CD4-positive, CD25-positive, alpha-beta regulatory T cell (primary cell): ENCODE data around the gene ATG4C. TPM values are rescaled to one million over a fixed set of nuclear protein-coding genes. Genes with fewer than 3 reads are reported as not detected.
"Not testable (repeated sequence)": the region's sequence is repeated elsewhere in the genome, so short reads cannot be mapped to it uniquely, and the experiment has no call there.

Experiments used
- ATAC-seq, 2 donors: fragments of 150-1000 bp; cut with Tn5 transposase; one replicate each; pipeline ENCODE4 v1.10.0; 2021; ENCODE audit warnings: low read depth in 2 of 2, moderate number of reproducible peaks in 2 of 2, moderate library complexity in 1 of 2
- DNase-seq, 3 donors: peaks; one replicate each; pipeline versions ENCODE4 v3.0.0 to v3.0.0-alpha.2; 2012 to 2022; ENCODE audit warnings: mixed read lengths in 1 of 3
- H3K27ac ChIP-seq: one replicate; pipeline ENCODE4 v1.7.0; 2013; ENCODE audit warnings: mild to moderate bottlenecking, low read length; ENCODE audit not compliant: insufficient read depth, poor library complexity, severe bottlenecking
- H3K27me3 ChIP-seq: one replicate; pipeline ENCODE4 v1.7.0; 2013; ENCODE audit warnings: low read length; ENCODE audit not compliant: control insufficient read depth, insufficient read depth
- H3K36me3 ChIP-seq: one replicate; pipeline ENCODE4 v1.7.0; 2013; ENCODE audit warnings: mild to moderate bottlenecking, low read length, moderate library complexity; ENCODE audit not compliant: control insufficient read depth, insufficient read depth
- H3K4me1 ChIP-seq: 2 replicates; pipeline ENCODE4 v1.7.0; 2013; ENCODE audit warnings: mild to moderate bottlenecking, low read length; ENCODE audit not compliant: insufficient read depth, control insufficient read depth, poor library complexity, severe bottlenecking
- H3K4me3 ChIP-seq: one replicate; pipeline ENCODE4 v1.7.0; 2013; ENCODE audit warnings: low read depth, mild to moderate bottlenecking, low read length, moderate library complexity
- H3K9me3 ChIP-seq, 2 experiments: 1 replicate in 1 of 2; 2 replicates in 1 of 2; pipeline ENCODE4 v1.7.0; 2013; ENCODE audit warnings: low read length in 2 of 2, mild to moderate bottlenecking in 1 of 2, moderate library complexity in 1 of 2; ENCODE audit not compliant: control insufficient read depth in 2 of 2
- H3K27ac Mint-ChIP-seq, 3 donors: one replicate each; pipeline ENCODE4 v1.8.0; 2020 to 2022; ENCODE audit warnings: mild to moderate bottlenecking in 3 of 3, mixed read lengths in 3 of 3, moderate library complexity in 2 of 3
- H3K27me3 Mint-ChIP-seq: one replicate; pipeline ENCODE4 v1.8.0; 2022; ENCODE audit warnings: mild to moderate bottlenecking, mixed read lengths
- H3K36me3 Mint-ChIP-seq: one replicate; pipeline ENCODE4 v1.8.0; 2020; ENCODE audit warnings: mixed read lengths
- H3K4me1 Mint-ChIP-seq, 4 donors: one replicate each; pipeline ENCODE4 v1.8.0; 2020 to 2022; ENCODE audit warnings: mixed read lengths in 4 of 4, mild to moderate bottlenecking in 1 of 4
- H3K4me3 Mint-ChIP-seq, 4 donors: one replicate each; pipeline ENCODE4 v1.8.0; 2020 to 2022; ENCODE audit warnings: mild to moderate bottlenecking in 4 of 4, mixed read lengths in 4 of 4, moderate library complexity in 3 of 4
- H3K9me3 Mint-ChIP-seq, 7 donors: one replicate each; pipeline ENCODE4 v1.8.0; 2020 to 2022; ENCODE audit warnings: mixed read lengths in 7 of 7, mild to moderate bottlenecking in 3 of 7, moderate library complexity in 2 of 7
- polyA plus RNA-seq, 4 donors: library from polyadenylated mRNA; unstranded; fragments of 300-500 nt; fragmentation: Illumina TruSeq; gene quantifications; one replicate each; pipeline ENCODE4 v1.2.3, GENCODE V29; 2021
- total RNA-seq: library from RNA; stranded (reverse); gene quantifications from one replicate; pipeline ENCODE4 v1.2.3, GENCODE V29; 2022

The ATG4C gene
- total and polyA plus RNA-seq, 5 donors from 2014 or later = 5.3 to 16.9 (median 11.7) TPM

DNA sequence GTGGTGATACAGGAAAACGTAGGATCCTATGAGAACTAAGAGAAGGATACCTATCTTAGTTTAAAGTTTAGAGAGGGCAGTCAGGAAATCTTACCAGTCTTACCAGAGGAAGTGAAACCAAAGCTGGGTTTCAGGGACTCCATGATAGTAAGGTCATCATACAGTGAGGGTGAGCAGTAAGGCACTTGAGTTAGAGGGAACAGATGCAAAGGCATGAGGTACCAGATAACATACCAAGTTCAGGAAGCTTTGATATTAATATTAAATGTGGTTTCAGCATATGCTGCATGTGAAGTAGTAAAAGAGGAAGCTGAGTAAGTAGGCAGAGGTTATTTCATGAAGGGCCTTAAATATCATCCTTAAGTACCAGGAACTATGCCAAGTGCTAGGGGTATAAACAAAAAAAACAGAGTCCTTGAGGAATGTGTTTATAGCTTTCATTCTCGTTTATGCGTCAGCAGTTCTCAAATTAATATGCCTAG is 16.9 kb downstream of the ATG4C start:
- ATAC-seq (peak; percentile 70 to 76), DNase-seq (peak in 1 of 3 donors; percentile 31)
- H3K4me3 Mint-ChIP-seq = no peak overlapping the region
- H3K9me3 Mint-ChIP-seq = no peaks in the 10 kb centered on the region
- H3K4me3 ChIP-seq = no peak overlapping the region
- peak overlapping the region in 1 of 3 donors; percentile 4 for H3K27ac Mint-ChIP-seq
- no peaks in the 10 kb centered on the region for H3K4me1 ChIP-seq
- peaks cover 5% of the 10 kb centered on the region for H3K36me3 Mint-ChIP-seq
- H3K4me1 Mint-ChIP-seq = peaks cover 8 to 10% (median 9%) of the 10 kb centered on the region in 4 donors
- H3K27me3 ChIP-seq = no peaks in the 10 kb centered on the region
- no peaks in the 10 kb centered on the region for H3K36me3 ChIP-seq
- H3K9me3 ChIP-seq = no peaks in the 10 kb centered on the region
- H3K27me3 Mint-ChIP-seq = no peaks in the 10 kb centered on the region
- no peak overlapping the region for H3K27ac ChIP-seq

DNA sequence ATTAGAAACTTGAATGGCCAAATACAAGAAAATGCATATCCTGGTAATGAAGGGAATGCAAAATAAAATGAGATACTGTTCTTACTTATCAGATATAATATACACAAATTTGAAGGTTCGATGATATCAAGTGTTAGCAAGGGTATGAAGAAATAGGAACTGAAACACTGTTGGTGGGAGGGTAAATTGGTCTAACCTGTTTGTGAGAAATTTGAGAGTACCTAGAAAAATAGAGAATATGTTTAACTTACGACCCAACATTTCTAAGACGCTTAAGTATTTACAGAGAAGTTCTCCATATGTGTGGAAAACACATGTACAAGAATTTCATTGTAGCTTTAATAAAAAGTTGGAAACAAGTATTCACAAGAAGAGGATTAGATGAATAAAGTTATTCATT is 25.9 kb downstream of the ATG4C start:
- Histone ChIP-seq H3K27me3 (no peaks in the 10 kb centered on the region), H3K4me1 (no peaks in the 10 kb centered on the region), H3K36me3 (peaks cover 11% of the 10 kb centered on the region), H3K27ac (no peak overlapping the region), H3K9me3 (no peaks in the 10 kb centered on the region), H3K4me3 (no peak overlapping the region)
- Mint-ChIP-seq H3K4me3 (no peak overlapping the region), H3K36me3 (peaks cover 52% of the 10 kb centered on the region), H3K27ac (no peak overlapping the region), H3K4me1 (peaks cover 0 to 15% (median 3%) of the 10 kb centered on the region in 4 donors), H3K27me3 (no peaks in the 10 kb centered on the region), H3K9me3 (peaks cover 0 to 6% (median 0%) of the 10 kb centered on the region in 7 donors)
- DNase-seq = no peak
- ATAC-seq = no peak

DNA sequence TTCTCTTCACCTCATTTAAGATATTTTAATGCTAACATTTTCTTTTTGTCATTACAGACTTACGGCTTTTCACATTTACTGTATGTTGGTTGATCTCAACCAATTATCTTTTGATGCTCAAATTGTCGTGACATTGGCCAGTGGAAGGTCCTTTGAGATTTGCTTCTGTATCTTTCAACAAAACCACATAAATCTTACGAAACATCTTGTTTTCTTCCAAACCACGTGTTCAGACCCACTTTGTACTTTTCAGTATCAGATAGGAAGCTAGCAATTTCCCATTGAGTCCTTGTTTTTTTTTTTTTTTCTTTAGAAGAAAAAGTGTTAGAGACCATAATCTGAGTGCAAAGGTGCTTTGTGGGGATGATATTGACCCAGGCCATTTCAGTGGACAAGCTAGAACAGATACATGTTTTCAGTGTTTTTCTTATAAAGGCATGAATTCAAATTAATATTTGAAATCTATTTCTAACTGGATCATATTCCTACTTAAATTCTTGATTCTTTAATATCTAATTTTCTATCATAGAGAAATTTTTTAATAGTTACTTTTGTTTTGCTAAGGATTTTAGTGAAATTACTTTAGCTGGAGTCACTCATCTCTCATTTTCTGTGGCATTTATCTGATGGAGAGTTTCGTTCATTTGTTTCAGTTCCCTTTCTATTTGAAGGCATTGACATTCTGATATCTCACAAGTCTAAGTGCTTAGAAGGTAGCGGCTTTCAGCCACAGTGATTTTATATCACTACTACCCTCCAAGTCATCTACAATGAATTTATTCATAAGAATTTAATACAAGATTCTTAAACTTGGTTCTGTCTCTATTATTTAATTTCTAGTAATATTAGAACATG is 26.7 kb downstream of the ATG4C start:
- ATAC-seq = no peak
- Mint-ChIP-seq H3K4me3 (no peak overlapping the region), H3K9me3 (peaks cover 0 to 6% (median 0%) of the 10 kb centered on the region in 7 donors), H3K27ac (no peak overlapping the region), H3K36me3 (peaks cover 56% of the 10 kb centered on the region), H3K27me3 (no peaks in the 10 kb centered on the region), H3K4me1 (peaks cover 0 to 15% (median 3%) of the 10 kb centered on the region in 4 donors)
- no peaks in the 10 kb centered on the region for H3K9me3 ChIP-seq
- DNase-seq = no peak
- peaks cover 11% of the 10 kb centered on the region for H3K36me3 ChIP-seq
- no peaks in the 10 kb centered on the region for H3K27me3 ChIP-seq
- no peaks in the 10 kb centered on the region for H3K4me1 ChIP-seq
- H3K27ac ChIP-seq = no peak overlapping the region
- no peak overlapping the region for H3K4me3 ChIP-seq

- Mint-ChIP-seq H3K36me3 (peaks cover 62% of the 10 kb centered on the region), H3K4me3 (no peak overlapping the region), H3K27me3 (no peaks in the 10 kb centered on the region), H3K4me1 (peaks cover 0 to 12% (median 2%) of the 10 kb centered on the region in 4 donors), H3K9me3 (peaks cover 0 to 13% (median 1%) of the 10 kb centered on the region in 7 donors), H3K27ac (no peak overlapping the region)
- Histone ChIP-seq H3K36me3 (peaks cover 3% of the 10 kb centered on the region), H3K4me1 (no peaks in the 10 kb centered on the region), H3K9me3 (no peaks in the 10 kb centered on the region), H3K27ac (no peak overlapping the region), H3K27me3 (no peaks in the 10 kb centered on the region), H3K4me3 (no peak overlapping the region)
- DNase-seq (no peak), ATAC-seq (no peak)
Observed at GRCh38 chr1:62823556-62823955, 39.6 kb downstream of the ATG4C start.

DNA sequence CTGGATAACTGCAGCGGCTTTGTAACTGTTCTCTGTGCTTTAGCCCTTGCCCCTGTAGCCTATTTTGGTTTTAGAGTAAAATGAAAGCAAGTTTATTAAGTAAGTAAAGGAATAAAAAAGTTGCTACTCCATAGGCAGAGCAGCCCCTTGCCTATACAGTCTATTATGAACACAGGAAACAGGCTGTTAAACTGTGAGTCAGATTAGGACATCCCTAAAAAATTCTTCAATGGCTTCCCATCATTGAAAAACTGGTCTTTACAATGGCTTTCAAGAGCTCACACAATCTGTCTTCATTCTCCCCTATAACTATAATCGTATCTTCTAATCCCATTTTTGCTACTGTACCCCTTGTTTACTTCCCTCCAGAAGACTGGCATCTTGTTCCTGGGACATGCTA is 43.0 kb downstream of the ATG4C start:
- peaks cover 0 to 12% (median 2%) of the 10 kb centered on the region in 4 donors for H3K4me1 Mint-ChIP-seq
- Histone ChIP-seq H3K27ac (no peak overlapping the region), H3K9me3 (no peaks in the 10 kb centered on the region), H3K4me1 (no peaks in the 10 kb centered on the region), H3K36me3 (peaks cover 4% of the 10 kb centered on the region), H3K27me3 (no peaks in the 10 kb centered on the region), H3K4me3 (no peak overlapping the region)
- H3K27ac Mint-ChIP-seq = peak overlapping the region in 1 of 3 donors; percentile 2
- DNase-seq (no peak), ATAC-seq (no peak)
- peaks cover 0 to 13% (median 1%) of the 10 kb centered on the region in 7 donors for H3K9me3 Mint-ChIP-seq
- no peaks in the 10 kb centered on the region for H3K27me3 Mint-ChIP-seq
- peaks cover 50% of the 10 kb centered on the region for H3K36me3 Mint-ChIP-seq
- H3K4me3 Mint-ChIP-seq = no peak overlapping the region

- H3K27me3 ChIP-seq, H3K4me1 ChIP-seq, DNase-seq, H3K27ac Mint-ChIP-seq, H3K9me3 ChIP-seq, H3K27me3 Mint-ChIP-seq, H3K4me3 Mint-ChIP-seq, H3K27ac ChIP-seq, H3K36me3 ChIP-seq, H3K4me3 ChIP-seq, ATAC-seq: not testable (repeated sequence)
- Mint-ChIP-seq H3K36me3 (peaks cover 47% of the 10 kb centered on the region), H3K4me1 (peaks cover 0 to 12% (median 2%) of the 10 kb centered on the region in 4 donors), H3K9me3 (peaks cover 0 to 13% (median 1%) of the 10 kb centered on the region in 7 donors)
Observed at GRCh38 chr1:62827786-62828185, 43.9 kb downstream of the ATG4C start.

DNA sequence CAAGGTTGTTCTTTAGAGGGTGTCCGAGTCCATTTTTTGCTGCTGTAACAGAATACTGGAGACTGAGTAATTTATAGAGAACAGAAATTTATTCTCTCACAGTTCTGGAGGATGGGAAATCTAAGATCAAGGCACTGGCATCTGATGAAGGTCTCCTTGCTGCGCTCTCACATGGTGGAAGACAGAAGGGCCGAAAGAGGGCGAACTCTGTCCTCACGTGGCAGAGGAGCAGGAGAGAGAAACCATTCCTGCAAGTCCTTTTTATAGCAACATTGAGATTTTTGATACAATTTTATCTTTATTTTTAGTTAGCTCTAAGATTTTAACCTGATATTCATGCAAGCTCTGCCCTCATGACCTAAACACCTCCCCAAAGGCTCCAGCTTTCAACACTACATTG is 48.3 kb downstream of the ATG4C start:
- no peak overlapping the region for H3K4me3 ChIP-seq
- H3K4me1 Mint-ChIP-seq = peaks cover 0 to 2% (median 0%) of the 10 kb centered on the region in 4 donors
- H3K4me3 Mint-ChIP-seq = no peak overlapping the region
- no peaks in the 10 kb centered on the region for H3K9me3 ChIP-seq
- no peak for DNase-seq
- peaks cover 10% of the 10 kb centered on the region for H3K36me3 ChIP-seq
- H3K9me3 Mint-ChIP-seq = peaks cover 0 to 8% (median 0%) of the 10 kb centered on the region in 7 donors
- H3K27ac ChIP-seq = no peak overlapping the region
- H3K27me3 Mint-ChIP-seq = no peaks in the 10 kb centered on the region
- H3K27me3 ChIP-seq = no peaks in the 10 kb centered on the region
- no peak for ATAC-seq
- peaks cover 29% of the 10 kb centered on the region for H3K36me3 Mint-ChIP-seq
- H3K4me1 ChIP-seq = no peaks in the 10 kb centered on the region
- no peak overlapping the region for H3K27ac Mint-ChIP-seq
